ENCODE data around the gene VWF.

VWF gene

DNA sequence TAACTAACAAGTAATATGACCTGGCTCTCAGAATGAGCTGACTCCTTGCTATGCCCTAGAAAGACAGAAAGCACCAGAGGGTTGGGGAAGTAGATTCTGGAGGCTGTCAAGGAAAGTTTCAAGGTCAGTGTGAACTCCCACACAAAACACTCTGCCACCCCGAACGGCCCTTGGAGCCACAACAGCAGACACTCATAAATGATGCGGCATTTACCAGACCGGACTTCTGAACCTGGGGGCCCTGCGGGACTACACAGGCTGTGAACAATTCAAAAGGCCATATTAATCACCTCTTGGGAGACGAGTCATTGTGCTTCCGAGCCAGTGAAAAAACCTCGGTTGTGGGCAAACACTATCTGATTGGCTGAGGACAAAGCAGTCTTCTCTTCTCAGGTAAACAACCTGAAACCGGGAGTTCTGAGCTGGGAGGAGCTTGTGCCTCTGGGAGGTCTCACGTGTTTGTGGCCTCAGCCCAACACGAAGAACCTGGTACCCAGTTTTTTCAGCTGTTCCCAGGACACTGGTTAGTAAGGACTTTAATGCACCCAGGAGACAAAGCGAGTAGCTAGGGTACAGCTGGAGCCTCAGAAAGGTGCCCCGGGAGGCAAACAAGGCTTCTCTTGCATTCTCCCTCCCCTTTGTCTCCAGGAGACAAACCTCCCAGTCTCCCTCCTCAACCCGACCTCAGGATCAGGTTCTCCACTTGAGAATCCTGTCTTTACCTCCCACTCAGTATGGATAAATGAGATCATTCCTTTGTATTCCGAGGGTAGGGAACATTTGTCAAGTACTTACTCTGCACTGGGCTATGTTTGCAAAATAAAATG is 35.3 kb downstream of the VWF start:
- in situ Hi-C loops (cut with HindIII; ENCODE audit: low sequenced_read_pairs) = no loop called here
- DNase-seq (ENCODE audit: low read depth) = no peak
- H3K4me3 ChIP-seq (ENCODE audit: low read depth, low read length) = no peak overlapping the region
- TF ChIP-seq, protein P1, sequence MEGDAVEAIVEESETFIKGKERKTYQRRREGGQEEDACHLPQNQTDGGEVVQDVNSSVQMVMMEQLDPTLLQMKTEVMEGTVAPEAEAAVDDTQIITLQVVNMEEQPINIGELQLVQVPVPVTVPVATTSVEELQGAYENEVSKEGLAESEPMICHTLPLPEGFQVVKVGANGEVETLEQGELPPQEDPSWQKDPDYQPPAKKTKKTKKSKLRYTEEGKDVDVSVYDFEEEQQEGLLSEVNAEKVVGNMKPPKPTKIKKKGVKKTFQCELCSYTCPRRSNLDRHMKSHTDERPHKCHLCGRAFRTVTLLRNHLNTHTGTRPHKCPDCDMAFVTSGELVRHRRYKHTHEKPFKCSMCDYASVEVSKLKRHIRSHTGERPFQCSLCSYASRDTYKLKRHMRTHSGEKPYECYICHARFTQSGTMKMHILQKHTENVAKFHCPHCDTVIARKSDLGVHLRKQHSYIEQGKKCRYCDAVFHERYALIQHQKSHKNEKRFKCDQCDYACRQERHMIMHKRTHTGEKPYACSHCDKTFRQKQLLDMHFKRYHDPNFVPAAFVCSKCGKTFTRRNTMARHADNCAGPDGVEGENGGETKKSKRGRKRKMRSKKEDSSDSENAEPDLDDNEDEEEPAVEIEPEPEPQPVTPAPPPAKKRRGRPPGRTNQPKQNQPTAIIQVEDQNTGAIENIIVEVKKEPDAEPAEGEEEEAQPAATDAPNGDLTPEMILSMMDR (IDR thresholded peaks at IDR 0.05; ENCODE audit: low read depth, low read length, missing control alignments) = no peak

DNA sequence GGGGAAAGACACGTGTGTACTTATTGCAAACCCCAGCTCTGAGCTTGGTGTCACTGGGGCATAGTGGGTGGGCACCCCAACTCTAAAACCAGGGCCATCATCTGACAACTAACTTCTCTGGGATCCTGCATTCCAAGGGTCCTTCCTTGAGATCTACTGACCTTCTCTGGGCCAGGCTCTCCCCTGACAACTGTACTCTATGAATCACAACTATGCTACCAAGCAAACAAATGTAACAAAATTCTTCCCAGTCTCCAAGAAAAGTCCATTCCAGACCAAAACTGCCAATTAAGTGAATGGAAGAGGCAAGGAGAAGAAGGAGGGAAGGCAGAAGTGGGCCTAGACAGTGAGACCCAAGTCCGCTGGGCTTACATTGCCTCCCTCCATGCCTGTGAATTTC is 38.2 kb downstream of the VWF start:
- no peak overlapping the region for H3K4me3 ChIP-seq (ENCODE audit: low read depth, low read length)
- in situ Hi-C loops (cut with HindIII; ENCODE audit: low sequenced_read_pairs) = no loop called here
- TF ChIP-seq, protein P1 (IDR thresholded peaks at IDR 0.05; ENCODE audit: low read depth, low read length, missing control alignments) = no peak
- DNase-seq (ENCODE audit: low read depth) = no peak

GRCh38 chr12:6085841-6086240 is 38.6 kb downstream of the VWF start:
- in situ Hi-C loops (cut with HindIII; ENCODE audit: low sequenced_read_pairs) = no loop called here
- TF ChIP-seq, protein P1 (IDR thresholded peaks at IDR 0.05; ENCODE audit: low read depth, low read length, missing control alignments) = no peak
- DNase-seq (ENCODE audit: low read depth) = no peak
- H3K4me3 ChIP-seq (ENCODE audit: low read depth, low read length) = no peak overlapping the region

GRCh38 chr12:6084969-6085450 is 39.5 kb downstream of the VWF start:
- DNase-seq (ENCODE audit: low read depth) = no peak
- in situ Hi-C loops (cut with HindIII; ENCODE audit: low sequenced_read_pairs) = loop anchor here (5.0 kb wide), 1 partner anchor 37 kb away; the partner anchor contains the start of gene VWF
- H3K4me3 ChIP-seq (ENCODE audit: low read depth, low read length) = no peak overlapping the region
- TF ChIP-seq, protein P1 (IDR thresholded peaks at IDR 0.05; ENCODE audit: low read depth, low read length, missing control alignments) = no peak

- in situ Hi-C loops (cut with HindIII; ENCODE audit: low sequenced_read_pairs) = loop anchor here (5.0 kb wide), 1 partner anchor 38 kb away; the partner anchor contains the start of gene VWF
- TF ChIP-seq, protein P1 (IDR thresholded peaks at IDR 0.05; ENCODE audit: low read depth, low read length, missing control alignments) = no peak
- DNase-seq (ENCODE audit: low read depth) = peak; percentile 50
- no peak overlapping the region for H3K4me3 ChIP-seq (ENCODE audit: low read depth, low read length)
Measured at GRCh38 chr12:6084261-6084968, 40.1 kb downstream of the VWF start.

GRCh38 chr12:6083601-6084000 is 40.9 kb downstream of the VWF start:
- DNase-seq (ENCODE audit: low read depth) = no peak
- TF ChIP-seq, protein P1 (IDR thresholded peaks at IDR 0.05; ENCODE audit: low read depth, low read length, missing control alignments) = no peak
- in situ Hi-C loops (cut with HindIII; ENCODE audit: low sequenced_read_pairs) = loop anchor here (5.0 kb wide), 1 partner anchor 39 kb away; the partner anchor contains the start of gene VWF
- no peak overlapping the region for H3K4me3 ChIP-seq (ENCODE audit: low read depth, low read length)

Measured in astrocyte of the cerebellum (primary cell).